Body of pancreas (tissue), 4 donors: ENCODE data around the gene OR51E1.

Source experiments
- CTCF ChIP-seq, 7 experiments: fragments of 450-650 bp in 4 of 7; fragments of 200-600 bp in 3 of 7; sonication (generic) in 3 of 7; IDR thresholded peaks; one replicate each; pipeline ENCODE4 v1.5.1; 2016 to 2019; ENCODE audit warnings: antibody characterized with exemption in 7 of 7
- POLR2A ChIP-seq, 3 donors: fragments of 450-650 bp; IDR thresholded peaks; one replicate each; pipeline ENCODE4 v1.6.1; 2016; ENCODE audit warnings: antibody characterized with exemption in 3 of 3, mild to moderate bottlenecking in 2 of 3

- TF ChIP-seq CTCF (IDR thresholded peaks at IDR 0.05), result no peak
- TF ChIP-seq POLR2A (IDR thresholded peaks at IDR 0.05), result no peak
These were observed 3.9 kb upstream of the OR51E1 start for GRCh38 chr11:4639931-4640330.
